GM20000 (cell line): ENCODE measurements around the gene KDR.

Source experiments
- DNase-seq: peaks from one replicate; pipeline ENCODE4 v3.0.0; 2012; ENCODE audit warnings: low spot score
- CTCF ChIP-seq: IDR thresholded peaks from 2 replicates; pipeline ENCODE4 v1.5.1; 2012; ENCODE audit warnings: mild to moderate bottlenecking, control low read depth; ENCODE audit errors: extremely low read depth, missing control alignments

KDR gene

GRCh38 chr4:55123791-55124190 is 1.6 kb downstream of the KDR start:
- no peak for TF ChIP-seq CTCF
- no peak for DNase-seq

GRCh38 chr4:55122235-55122634 is 3.2 kb downstream of the KDR start:
- no peak for DNase-seq
- TF ChIP-seq CTCF = no peak

GRCh38 chr4:55121246-55121645 is 4.1 kb downstream of the KDR start:
- DNase-seq = no peak
- no peak for TF ChIP-seq CTCF

- TF ChIP-seq CTCF = no peak
- no peak for DNase-seq
Observed at GRCh38 chr4:55118397-55118796, 7.0 kb downstream of the KDR start.

GRCh38 chr4:55117511-55117910 is 7.9 kb downstream of the KDR start:
- TF ChIP-seq CTCF = no peak
- DNase-seq = no peak

GRCh38 chr4:55116450-55116849 is 8.9 kb downstream of the KDR start:
- no peak for DNase-seq
- TF ChIP-seq CTCF = no peak

GRCh38 chr4:55111601-55112000 is 13.8 kb downstream of the KDR start:
- no peak for DNase-seq
- TF ChIP-seq CTCF = no peak

- TF ChIP-seq CTCF = no peak
- no peak for DNase-seq
Observed at GRCh38 chr4:55110131-55110530, 15.3 kb downstream of the KDR start.
